Neural progenitor cell (in vitro differentiated cells): ENCODE results near the gene PKP2.

ENCODE experiments used
- EZH2 ChIP-seq: fragments of 200-600 bp; sonication (generic); IDR thresholded peaks from 2 replicates; pipeline ENCODE4 v1.6.1; 2017; ENCODE audit warnings: antibody characterized with exemption, mild to moderate bottlenecking, moderate library complexity
- TF ChIP-seq, protein P1 (sequence below): fragments of 200-600 bp; sonication (generic); IDR thresholded peaks from 2 replicates; pipeline ENCODE4 v1.5.1; 2017; ENCODE audit warnings: antibody characterized with exemption, mild to moderate bottlenecking

DNA sequence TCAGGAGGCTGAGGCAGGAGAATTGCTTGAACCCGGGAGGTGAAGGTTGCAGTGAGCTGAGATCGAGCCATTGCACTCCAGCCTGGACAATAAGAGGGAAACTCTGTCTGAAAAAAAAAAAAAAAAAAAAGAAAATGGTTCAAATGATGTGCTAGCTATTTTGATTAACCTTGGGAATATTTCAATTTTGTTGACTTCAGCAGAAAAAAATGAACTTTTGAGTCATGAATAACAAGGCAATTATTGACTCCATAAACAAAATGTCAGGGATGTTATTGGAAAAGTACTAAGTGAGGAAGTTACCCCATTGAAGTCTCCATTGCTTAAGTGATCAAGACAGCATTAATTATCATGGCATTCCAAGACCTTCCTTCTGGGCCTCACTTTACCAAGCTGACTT lies 10.6 kb upstream of the PKP2 start:
- no peak for TF ChIP-seq EZH2
- TF ChIP-seq, protein P1, sequence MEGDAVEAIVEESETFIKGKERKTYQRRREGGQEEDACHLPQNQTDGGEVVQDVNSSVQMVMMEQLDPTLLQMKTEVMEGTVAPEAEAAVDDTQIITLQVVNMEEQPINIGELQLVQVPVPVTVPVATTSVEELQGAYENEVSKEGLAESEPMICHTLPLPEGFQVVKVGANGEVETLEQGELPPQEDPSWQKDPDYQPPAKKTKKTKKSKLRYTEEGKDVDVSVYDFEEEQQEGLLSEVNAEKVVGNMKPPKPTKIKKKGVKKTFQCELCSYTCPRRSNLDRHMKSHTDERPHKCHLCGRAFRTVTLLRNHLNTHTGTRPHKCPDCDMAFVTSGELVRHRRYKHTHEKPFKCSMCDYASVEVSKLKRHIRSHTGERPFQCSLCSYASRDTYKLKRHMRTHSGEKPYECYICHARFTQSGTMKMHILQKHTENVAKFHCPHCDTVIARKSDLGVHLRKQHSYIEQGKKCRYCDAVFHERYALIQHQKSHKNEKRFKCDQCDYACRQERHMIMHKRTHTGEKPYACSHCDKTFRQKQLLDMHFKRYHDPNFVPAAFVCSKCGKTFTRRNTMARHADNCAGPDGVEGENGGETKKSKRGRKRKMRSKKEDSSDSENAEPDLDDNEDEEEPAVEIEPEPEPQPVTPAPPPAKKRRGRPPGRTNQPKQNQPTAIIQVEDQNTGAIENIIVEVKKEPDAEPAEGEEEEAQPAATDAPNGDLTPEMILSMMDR: no peak
